Liver (tissue), 9 donors: ENCODE results near the gene ZNF358. TPM values are rescaled to one million over a fixed set of nuclear protein-coding genes. Genes with fewer than 3 reads are reported as not detected.

Source experiments
- DNase-seq: peaks from one replicate; pipeline ENCODE4 v3.0.0-alpha.2; 2017; ENCODE audit warnings: low spot score
- H3K27ac ChIP-seq, 2 donors: one replicate each; pipeline ENCODE4 v1.7.0; 2013; ENCODE audit warnings: inconsistent platforms in 2 of 2, low read length in 2 of 2, control low read depth in 1 of 2, low read depth in 1 of 2, mild to moderate bottlenecking in 1 of 2
- H3K27me3 ChIP-seq, 4 donors: one replicate each; pipeline versions ENCODE4 v1.6.1 to v1.7.0; 2013; ENCODE audit warnings: low read length in 3 of 4, inconsistent platforms in 1 of 4, mild to moderate bottlenecking in 1 of 4, moderate library complexity in 1 of 4; ENCODE audit not compliant: control insufficient read depth in 4 of 4, insufficient read depth in 4 of 4
- H3K36me3 ChIP-seq, 4 donors: one replicate each; pipeline versions ENCODE4 v1.6.1 to v1.7.0; 2013; ENCODE audit warnings: low read length in 3 of 4, mild to moderate bottlenecking in 3 of 4, low read depth in 1 of 4, moderate library complexity in 1 of 4; ENCODE audit not compliant: control insufficient read depth in 4 of 4, insufficient read depth in 3 of 4
- H3K4me1 ChIP-seq, 4 donors: one replicate each; pipeline versions ENCODE4 v1.6.1 to v1.7.0; 2013; ENCODE audit warnings: low read length in 3 of 4, mild to moderate bottlenecking in 3 of 4, moderate library complexity in 1 of 4; ENCODE audit not compliant: control insufficient read depth in 4 of 4, insufficient read depth in 4 of 4
- H3K4me3 ChIP-seq, 3 donors: one replicate each; pipeline versions ENCODE4 v1.6.1 to v1.7.0; 2013; ENCODE audit warnings: low read length in 3 of 3, control low read depth in 1 of 3, low read depth in 1 of 3, mild to moderate bottlenecking in 1 of 3
- H3K9ac ChIP-seq, 2 donors: one replicate each; pipeline ENCODE4 v1.7.0; 2013; ENCODE audit warnings: low read length in 2 of 2, mild to moderate bottlenecking in 2 of 2, moderate library complexity in 2 of 2, control low read depth in 1 of 2, low read depth in 1 of 2
- H3K9me3 ChIP-seq, 4 donors: one replicate each; pipeline versions ENCODE4 v1.6.1 to v1.7.0; 2013; ENCODE audit warnings: low read length in 3 of 4; ENCODE audit not compliant: control insufficient read depth in 4 of 4
- ATF3 ChIP-seq: IDR thresholded peaks from 2 replicates; pipeline ENCODE4 v1.6.1; 2016; ENCODE audit warnings: antibody characterized with exemption
- CTCF ChIP-seq: fragments of 150-350 bp; IDR thresholded peaks from 2 replicates; pipeline ENCODE4 v1.5.1; 2017; ENCODE audit warnings: improper control_type of control experiment, low read depth, low read length; ENCODE audit not compliant: missing input control
- RAD21 ChIP-seq, 2 donors: IDR thresholded peaks; 2 replicates each; pipeline ENCODE4 v1.6.1; 2016; ENCODE audit warnings: antibody characterized with exemption in 2 of 2, mild to moderate bottlenecking in 2 of 2
- REST ChIP-seq: IDR thresholded peaks from 2 replicates; pipeline ENCODE4 v1.6.1; 2016; ENCODE audit warnings: antibody characterized with exemption, mild to moderate bottlenecking
- RXRA ChIP-seq, 2 donors: IDR thresholded peaks; 2 replicates each; pipeline ENCODE4 v1.6.1; 2017 to 2018; ENCODE audit warnings: antibody characterized with exemption in 2 of 2, mild to moderate bottlenecking in 1 of 2
- SP1 ChIP-seq: IDR thresholded peaks from 2 replicates; pipeline ENCODE4 v1.6.1; 2018; ENCODE audit warnings: antibody characterized with exemption, mild to moderate bottlenecking
- WGBS: extraction: QIAGEN DNeasy Blood & Tissue Kit; methylation state at CpG from one replicate; pipeline ENCODE4 v1.1.7; 2013; 5-methylcytosine and 5-hydroxymethylcytosine counted together
- polyA plus RNA-seq, 2 donors: library from polyadenylated mRNA; stranded (reverse) in 1 of 2; unstranded in 1 of 2; fragments of 200-250 nt in 1 of 2; fragments of >200 nt in 1 of 2; fragmentation: Nextera tagmentation in 1 of 2; extraction: Ambion mirVana in 1 of 2; gene quantifications; one replicate each; pipeline versions ENCODE4 v1.2.1 to v1.2.3, GENCODE V29; 2013 to 2015
- total RNA-seq, 2 donors: library from RNA; depleted of rRNA; stranded (reverse); fragments of >200 nt; gene quantifications; one replicate each; pipeline ENCODE4 v1.2.3, GENCODE V29; 2014
- donor health status: healthy.
- donor health status: healthy.
- donor health status: healthy.
- donor health status: healthy.
- donor health status: healthy.

Gene ZNF358
- total and polyA plus RNA-seq, 4 donors: 5.7 to 18.2 (median 12.5) TPM

GRCh38 chr19:7480222-7480969, 35.5 kb upstream of the ZNF358 start (continued):
- no peak for TF ChIP-seq REST

- no peaks in the 10 kb centered on the region for H3K27me3 ChIP-seq
- peak overlapping the region in 1 of 2 donors; percentile 43 for H3K27ac ChIP-seq
- WGBS: 81% methylated on average over 7 of the region's 7 CpGs
- H3K4me3 ChIP-seq: no peak overlapping the region
- H3K9ac ChIP-seq: no peak overlapping the region
- H3K36me3 ChIP-seq: peaks cover 0 to 2% (median 0%) of the 10 kb centered on the region in 4 donors
- H3K4me1 ChIP-seq: no peaks in the 10 kb centered on the region
- no peaks in the 10 kb centered on the region for H3K9me3 ChIP-seq
- no peak for DNase-seq
- no peak for TF ChIP-seq CTCF
Measured at GRCh38 chr19:7480970-7481255, 35.0 kb upstream of the ZNF358 start.

- TF ChIP-seq SP1 (no peak), ATF3 (no peak), RAD21 (IDR thresholded peaks at IDR 0.05) (no peak), RXRA (IDR thresholded peaks at IDR 0.05) (no peak)
- Histone ChIP-seq H3K4me3 (no peak overlapping the region), H3K36me3 (peaks cover 0 to 2% (median 0%) of the 10 kb centered on the region in 4 donors), H3K27ac (no peak overlapping the region), H3K4me1 (peaks cover 0 to under 1% (median 0%) of the 10 kb centered on the region in 4 donors), H3K9me3 (no peaks in the 10 kb centered on the region), H3K27me3 (no peaks in the 10 kb centered on the region), H3K9ac (no peak overlapping the region)
- WGBS: 60% methylated on average over 37 of the region's 37 CpGs
- no peak for DNase-seq
Measured at GRCh38 chr19:7482584-7483439, 33.1 kb upstream of the ZNF358 start.
